GM18507 (cell line): ENCODE measurements around the gene BLACAT1.
A peak's percentile ranks its signal among the peaks of the same experiment; 100 is the strongest.

ENCODE experiments used
- DNase-seq: peaks from one replicate; pipeline ENCODE4 v3.0.0; 2011; ENCODE audit warnings: low read depth; ENCODE audit not compliant: insufficient read length; ENCODE audit errors: extremely low spot score
- FAIRE-seq: peaks from 2 replicates; lab custom pipeline; 2011; peaks lifted over from hg19 to GRCh38; lab: Jason Lieb, UNC

Gene BLACAT1

GRCh38 chr1:205455581-205456382 lies at the start of gene BLACAT1:
Gene BLACAT1 (minus strand): TSS chr1:205456045.
- DNase-seq (no peak), FAIRE-seq (no peak)

GRCh38 chr1:205505076-205505729 lies 49.4 kb upstream of the BLACAT1 start:
- DNase-seq (no peak), FAIRE-seq (no peak)

- FAIRE-seq, result no peak
These were observed 48.6 kb upstream of the BLACAT1 start, which contains the start of gene CDK18 for GRCh38 chr1:205504311-205505075. Gene CDK18 (plus strand): TSS chr1:205504669. CDS start chr1:205523168, 18,499 bp downstream.

GRCh38 chr1:205502992-205503391 lies 47.1 kb upstream of the BLACAT1 start:
- FAIRE-seq (no peak), DNase-seq (no peak)

More at GRCh38 chr1:205504311-205505075, 48.6 kb upstream of the BLACAT1 start, which contains the start of gene CDK18:
- DNase-seq, result no peak

- no peak for FAIRE-seq
- no peak for DNase-seq
These were observed 46.4 kb upstream of the BLACAT1 start for GRCh38 chr1:205502111-205502810.

GRCh38 chr1:205500240-205501233 lies 44.7 kb upstream of the BLACAT1 start:
- FAIRE-seq, result no peak
- DNase-seq, result no peak

GRCh38 chr1:205499789-205500188 lies 43.9 kb upstream of the BLACAT1 start:
- FAIRE-seq, result no peak
- DNase-seq, result no peak

- DNase-seq, result no peak
- FAIRE-seq, result no peak
These were observed 41.5 kb upstream of the BLACAT1 start for GRCh38 chr1:205497351-205497750.

GRCh38 chr1:205496661-205497060 lies 40.8 kb upstream of the BLACAT1 start:
- FAIRE-seq (no peak), DNase-seq (no peak)

- DNase-seq, result no peak
- no peak for FAIRE-seq
These were observed 39.5 kb upstream of the BLACAT1 start for GRCh38 chr1:205495237-205495823.

GRCh38 chr1:205494115-205494514 lies 38.3 kb upstream of the BLACAT1 start:
- FAIRE-seq, result no peak
- no peak for DNase-seq

- no peak for DNase-seq
- no peak for FAIRE-seq
These were observed 37.6 kb upstream of the BLACAT1 start for GRCh38 chr1:205493241-205494085.

- DNase-seq, result no peak
- FAIRE-seq, result no peak
These were observed 36.9 kb upstream of the BLACAT1 start for GRCh38 chr1:205492774-205493173.

GRCh38 chr1:205492201-205492667 lies 36.4 kb upstream of the BLACAT1 start:
- DNase-seq (no peak), FAIRE-seq (no peak)

GRCh38 chr1:205491794-205492193 lies 35.9 kb upstream of the BLACAT1 start:
- DNase-seq (no peak), FAIRE-seq (no peak)

- DNase-seq, result peak; percentile 33
These were observed 32.4 kb upstream of the BLACAT1 start for GRCh38 chr1:205488074-205488723.

GRCh38 chr1:205486258-205486657 lies 30.4 kb upstream of the BLACAT1 start:
- DNase-seq (no peak), FAIRE-seq (no peak)

More at GRCh38 chr1:205488074-205488723, 32.4 kb upstream of the BLACAT1 start:
- FAIRE-seq, result peak; percentile 68
